Type B pancreatic cell (in vitro differentiated cells): Measurements from ENCODE around the gene DTNB. TPM values are rescaled to one million over a fixed set of nuclear protein-coding genes. Genes with fewer than 3 reads are reported as not detected.

Experiments used
- DNase-seq: peaks from one replicate; pipeline ENCODE4 v3.0.0; 2021; ENCODE audit warnings: mixed read lengths; ENCODE audit not compliant: unreplicated experiment; ENCODE audit errors: extremely low spot score
- H3K27ac Mint-ChIP-seq: 2 replicates; pipeline ENCODE4 v1.8.0; 2021; ENCODE audit warnings: mild to moderate bottlenecking, mixed read lengths
- H3K27me3 Mint-ChIP-seq: 2 replicates; pipeline ENCODE4 v1.8.0; 2021; ENCODE audit warnings: mixed read lengths
- H3K36me3 Mint-ChIP-seq: 2 replicates; pipeline ENCODE4 v1.8.0; 2021; ENCODE audit warnings: mixed read lengths
- H3K4me1 Mint-ChIP-seq: one replicate; pipeline ENCODE4 v1.8.0; 2021; ENCODE audit warnings: mixed read lengths; ENCODE audit not compliant: unreplicated experiment
- H3K4me3 Mint-ChIP-seq: 2 replicates; pipeline ENCODE4 v1.8.0; 2021; ENCODE audit warnings: mild to moderate bottlenecking, mixed read lengths
- H3K9me3 Mint-ChIP-seq: 2 replicates; pipeline ENCODE4 v1.8.0; 2021; ENCODE audit warnings: mixed read lengths
- CTCF ChIP-seq: fragments of 200-600 bp; sonication (generic); conservative IDR thresholded peaks from 2 replicates; pipeline ENCODE4 v1.5.0; 2021; ENCODE audit warnings: antibody characterized with exemption, mild to moderate bottlenecking
- long read RNA-seq: library from polyadenylated mRNA; unstranded; transcript quantifications from one replicate; pipeline ENCODE4 v2.0.0, GENCODE V29; 2020
- total RNA-seq: library from RNA; stranded (reverse); gene quantifications from 2 replicates; pipeline ENCODE4 v1.2.1, GENCODE V29; 2021; ENCODE audit warnings: low replicate concordance

Gene DTNB
- total RNA-seq = 11.8 and 28.6 TPM in 2 replicates
- long read RNA-seq, partial matches to known transcripts = 2 of 8 reads
- long read RNA-seq, other reads (novel, unspliced or antisense) = 5 of 8 reads

- Mint-ChIP-seq H3K36me3 (no peaks in the 10 kb centered on the region), H3K27ac (peak within 1 kb of the TSS; percentile 70), H3K27me3 (peaks cover 21% of the 10 kb centered on the region), H3K9me3 (no peaks in the 10 kb centered on the region), H3K4me1 (peaks cover 11% of the 10 kb centered on the region), H3K4me3 (peak within 1 kb of the TSS; percentile 91)
- peak; percentile 8 for TF ChIP-seq CTCF
- DNase-seq = peak; percentile 83
These were observed at the start of gene DTNB for GRCh38 chr2:25673300-25674076. TSS of gene DTNB (minus strand) at chr2:25673577. CDS start at chr2:25652660, 20,917 bp downstream.

- H3K9me3 Mint-ChIP-seq = no peaks in the 10 kb centered on the region
- no peaks in the 10 kb centered on the region for H3K36me3 Mint-ChIP-seq
- H3K4me1 Mint-ChIP-seq = peaks cover 8% of the 10 kb centered on the region
- H3K27me3 Mint-ChIP-seq = peaks cover 4% of the 10 kb centered on the region
- no peak for TF ChIP-seq CTCF
- no peak for DNase-seq
- no peak overlapping the region for H3K4me3 Mint-ChIP-seq
- H3K27ac Mint-ChIP-seq = no peak overlapping the region
These were observed 48.8 kb upstream of the DTNB start for GRCh38 chr2:25722224-25722623.

GRCh38 chr2:25720575-25720974 lies 47.2 kb upstream of the DTNB start:
- Mint-ChIP-seq H3K27me3 (peaks cover 4% of the 10 kb centered on the region), H3K4me1 (peaks cover 8% of the 10 kb centered on the region), H3K27ac (no peak overlapping the region), H3K9me3 (no peaks in the 10 kb centered on the region), H3K4me3 (no peak overlapping the region), H3K36me3 (no peaks in the 10 kb centered on the region)
- no peak for TF ChIP-seq CTCF
- DNase-seq = no peak

- no peak overlapping the region for H3K4me3 Mint-ChIP-seq
- peaks cover 15% of the 10 kb centered on the region for H3K4me1 Mint-ChIP-seq
- no peak for DNase-seq
- H3K9me3 Mint-ChIP-seq = peaks cover 8% of the 10 kb centered on the region
- H3K36me3 Mint-ChIP-seq = no peaks in the 10 kb centered on the region
- TF ChIP-seq CTCF = peak; percentile 22
- H3K27me3 Mint-ChIP-seq = peaks cover 1% of the 10 kb centered on the region
- H3K27ac Mint-ChIP-seq = no peak overlapping the region
These were observed 41.4 kb upstream of the DTNB start for GRCh38 chr2:25714740-25715139.

GRCh38 chr2:25712455-25712854 lies 39.1 kb upstream of the DTNB start:
- H3K36me3 Mint-ChIP-seq = no peaks in the 10 kb centered on the region

More at GRCh38 chr2:25712455-25712854, 39.1 kb upstream of the DTNB start:
- DNase-seq = no peak
- Mint-ChIP-seq H3K27me3 (no peaks in the 10 kb centered on the region), H3K27ac (no peak overlapping the region), H3K9me3 (peaks cover 8% of the 10 kb centered on the region), H3K4me3 (no peak overlapping the region), H3K4me1 (peaks cover 19% of the 10 kb centered on the region)
- no peak for TF ChIP-seq CTCF
